ENCODE measurements around the gene VRK2.

GRCh38 chr2:58110765-58111164 lies 64.2 kb downstream of the VRK2 start:
- no peak for TF ChIP-seq CTCF (IDR thresholded peaks at IDR 0.05 in 8 of 11, conservative IDR thresholded peaks at IDR 0.05 in 3 of 11)
- no peak for TF ChIP-seq POLR2AphosphoS5 (IDR thresholded peaks at IDR 0.05)
- TF ChIP-seq POLR2A (IDR thresholded peaks at IDR 0.05): no peak

Data from spleen (tissue), 7 donors.